CD14-positive monocyte (primary cell): Measurements from ENCODE around the gene AQP10. TPM values are rescaled to one million over a fixed set of nuclear protein-coding genes. Genes with fewer than 3 reads are reported as not detected.

ENCODE experiments used
- DNase-seq, 3 donors: peaks; one replicate each; pipeline ENCODE4 v3.0.0-alpha.2; 2011 to 2022
- H2AFZ ChIP-seq: 2 replicates; pipeline ENCODE4 v1.6.0; 2012; ENCODE audit warnings: mild to moderate bottlenecking, low read depth, low read length, inconsistent platforms; ENCODE audit not compliant: insufficient read depth, poor library complexity, severe bottlenecking
- H3K27ac ChIP-seq, 2 donors: 1 replicate in 1 of 2; 2 replicates in 1 of 2; pipeline ENCODE4 v1.5.1; 2012 to 2013; ENCODE audit warnings: low read length in 2 of 2, control low read depth in 1 of 2, inconsistent platforms in 1 of 2, low read depth in 1 of 2, mild to moderate bottlenecking in 1 of 2
- H3K27me3 ChIP-seq, 2 donors: one replicate each; pipeline versions ENCODE4 v1.6.0 to v1.6.1; 2011 to 2013; ENCODE audit warnings: low read length in 2 of 2; ENCODE audit not compliant: control insufficient read depth in 2 of 2, insufficient read depth in 2 of 2
- H3K36me3 ChIP-seq, 2 donors: replicated peaks in 1 of 2; 1 replicate in 1 of 2; 2 replicates in 1 of 2; pipeline versions ENCODE4 v1.5.1 to v1.6.1; 2012 to 2013; ENCODE audit warnings: low read length in 2 of 2, control low read depth in 1 of 2, inconsistent platforms in 1 of 2, mild to moderate bottlenecking in 1 of 2; ENCODE audit not compliant: insufficient read depth in 2 of 2, control insufficient read depth in 1 of 2
- H3K4me1 ChIP-seq, 2 donors: 1 replicate in 1 of 2; 2 replicates in 1 of 2; pipeline versions ENCODE4 v1.5.1 to v1.6.1; 2012 to 2013; ENCODE audit warnings: low read length in 2 of 2, control low read depth in 1 of 2, inconsistent platforms in 1 of 2, mild to moderate bottlenecking in 1 of 2, moderate library complexity in 1 of 2; ENCODE audit not compliant: insufficient read depth in 2 of 2, control insufficient read depth in 1 of 2
- H3K4me2 ChIP-seq: replicated peaks from 2 replicates; pipeline ENCODE3; 2012; ENCODE audit warnings: low read length, moderate library complexity, mild to moderate bottlenecking; ENCODE audit not compliant: poor library complexity, severe bottlenecking; ENCODE audit errors: extremely low read depth
- H3K4me3 ChIP-seq, 3 experiments: fragments of 200-600 bp in 1 of 3; sonication (generic) in 1 of 3; replicated peaks in 1 of 3; 1 replicate in 2 of 3; 2 replicates in 1 of 3; pipeline ENCODE4 v1.5.1; 2011 to 2013; ENCODE audit warnings: low read length in 3 of 3, mild to moderate bottlenecking in 3 of 3, control low read depth in 2 of 3, low read depth in 2 of 3, inconsistent platforms in 1 of 3, moderate library complexity in 1 of 3
- H3K79me2 ChIP-seq: 2 replicates; pipeline ENCODE4 v1.6.0; 2012; ENCODE audit warnings: mild to moderate bottlenecking, control low read depth, inconsistent platforms, low read length, moderate library complexity; ENCODE audit not compliant: insufficient read depth
- H3K9ac ChIP-seq: 2 replicates; pipeline ENCODE4 v1.6.0; 2017; ENCODE audit warnings: low read length, mild to moderate bottlenecking; ENCODE audit not compliant: insufficient read depth, poor library complexity, severe bottlenecking
- H3K9me3 ChIP-seq, 2 donors: replicated peaks in 1 of 2; 1 replicate in 1 of 2; 2 replicates in 1 of 2; pipeline versions ENCODE4 v1.5.1 to v1.6.1; 2012 to 2013; ENCODE audit warnings: low read length in 2 of 2, control low read depth in 1 of 2; ENCODE audit not compliant: control insufficient read depth in 1 of 2, insufficient read depth in 1 of 2
- H4K20me1 ChIP-seq: 2 replicates; pipeline ENCODE4 v1.6.0; 2012; ENCODE audit warnings: mild to moderate bottlenecking, low read length, control low read depth, moderate library complexity; ENCODE audit not compliant: insufficient read depth
- H3K27ac Mint-ChIP-seq, 7 donors: one replicate each; pipeline ENCODE4 v1.8.0; 2020; ENCODE audit warnings: mild to moderate bottlenecking in 7 of 7, mixed read lengths in 7 of 7, moderate library complexity in 6 of 7, inconsistent platforms in 2 of 7
- H3K27me3 Mint-ChIP-seq, 3 donors: one replicate each; pipeline ENCODE4 v1.8.0; 2021 to 2022; ENCODE audit warnings: low read depth in 3 of 3, mild to moderate bottlenecking in 3 of 3, mixed read lengths in 3 of 3, moderate library complexity in 3 of 3, inconsistent platforms in 1 of 3
- H3K36me3 Mint-ChIP-seq, 2 donors: one replicate each; pipeline ENCODE4 v1.8.0; 2020; ENCODE audit warnings: mixed read lengths in 2 of 2, inconsistent platforms in 1 of 2, mild to moderate bottlenecking in 1 of 2
- H3K4me1 Mint-ChIP-seq: one replicate; pipeline ENCODE4 v1.8.0; 2020; ENCODE audit warnings: mild to moderate bottlenecking, mixed read lengths
- H3K4me3 Mint-ChIP-seq, 2 donors: one replicate each; pipeline ENCODE4 v1.8.0; 2020; ENCODE audit warnings: mild to moderate bottlenecking in 2 of 2, mixed read lengths in 2 of 2, moderate library complexity in 1 of 2
- H3K9me3 Mint-ChIP-seq, 7 donors: one replicate each; pipeline ENCODE4 v1.8.0; 2020 to 2022; ENCODE audit warnings: mixed read lengths in 7 of 7, mild to moderate bottlenecking in 6 of 7, moderate library complexity in 6 of 7, inconsistent platforms in 2 of 7
- WGBS: methylation state at CpG from one replicate; pipeline ENCODE4 v1.1.5; 2013; ENCODE audit warnings: missing lambda C conversion rate; ENCODE audit not compliant: insufficient coverage; 5-methylcytosine and 5-hydroxymethylcytosine counted together
- intact Hi-C, 2 donors: fragments of 100-400 bp; cut with micrococcal nuclease; formaldehyde crosslinking; loops; one replicate each; pipeline versions ENCODE4 v1.15.0 to v1.15.1; 2023
- polyA minus RNA-seq: library from RNA; depleted of rRNA, polyadenylated mRNA; stranded (reverse); fragments of >200 nt; gene quantifications from 2 replicates; pipeline ENCODE4 v1.2.3, GENCODE V29; 2012
- polyA plus RNA-seq, 3 donors: library from polyadenylated mRNA; depleted of rRNA in 1 of 3; unstranded in 2 of 3; stranded (reverse) in 1 of 3; fragments of 300-500 nt in 2 of 3; fragments of >200 nt in 1 of 3; fragmentation: Illumina TruSeq in 2 of 3; gene quantifications; 1 replicate in 2 of 3; 2 replicates in 1 of 3; pipeline ENCODE4 v1.2.3, GENCODE V29; 2012 to 2021
- total RNA-seq, 12 experiments: library from RNA in 1 of 12; stranded (reverse) in 1 of 12; fragments of 120-200 nt in 1 of 12; gene quantifications; one replicate each; pipeline ENCODE4 v1.2.4 and lab custom pipeline; 2013 to 2026; ENCODE audit warnings: mixed read lengths in 6 of 12, inconsistent platforms in 1 of 12
- TF ChIP-seq, protein P1 (sequence below): fragments of 200-600 bp; IDR thresholded peaks from one replicate; pipeline ENCODE4 v1.8.0; 2022; ENCODE audit warnings: antibody characterized with exemption, mild to moderate bottlenecking

AQP10 gene, protein sequence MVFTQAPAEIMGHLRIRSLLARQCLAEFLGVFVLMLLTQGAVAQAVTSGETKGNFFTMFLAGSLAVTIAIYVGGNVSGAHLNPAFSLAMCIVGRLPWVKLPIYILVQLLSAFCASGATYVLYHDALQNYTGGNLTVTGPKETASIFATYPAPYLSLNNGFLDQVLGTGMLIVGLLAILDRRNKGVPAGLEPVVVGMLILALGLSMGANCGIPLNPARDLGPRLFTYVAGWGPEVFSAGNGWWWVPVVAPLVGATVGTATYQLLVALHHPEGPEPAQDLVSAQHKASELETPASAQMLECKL
- total RNA-seq (2013): 0.04 TPM
- polyA plus RNA-seq: under 1 TPM in 1 of 3 donors, not detected in 2; 0.09 TPM
- polyA minus RNA-seq: not detected in 2 replicates
- total RNA-seq (lab: John Stamatoyannopoulos, UW): 0 to 0.81 (median 0) reads per million in 11 experiments

DNA sequence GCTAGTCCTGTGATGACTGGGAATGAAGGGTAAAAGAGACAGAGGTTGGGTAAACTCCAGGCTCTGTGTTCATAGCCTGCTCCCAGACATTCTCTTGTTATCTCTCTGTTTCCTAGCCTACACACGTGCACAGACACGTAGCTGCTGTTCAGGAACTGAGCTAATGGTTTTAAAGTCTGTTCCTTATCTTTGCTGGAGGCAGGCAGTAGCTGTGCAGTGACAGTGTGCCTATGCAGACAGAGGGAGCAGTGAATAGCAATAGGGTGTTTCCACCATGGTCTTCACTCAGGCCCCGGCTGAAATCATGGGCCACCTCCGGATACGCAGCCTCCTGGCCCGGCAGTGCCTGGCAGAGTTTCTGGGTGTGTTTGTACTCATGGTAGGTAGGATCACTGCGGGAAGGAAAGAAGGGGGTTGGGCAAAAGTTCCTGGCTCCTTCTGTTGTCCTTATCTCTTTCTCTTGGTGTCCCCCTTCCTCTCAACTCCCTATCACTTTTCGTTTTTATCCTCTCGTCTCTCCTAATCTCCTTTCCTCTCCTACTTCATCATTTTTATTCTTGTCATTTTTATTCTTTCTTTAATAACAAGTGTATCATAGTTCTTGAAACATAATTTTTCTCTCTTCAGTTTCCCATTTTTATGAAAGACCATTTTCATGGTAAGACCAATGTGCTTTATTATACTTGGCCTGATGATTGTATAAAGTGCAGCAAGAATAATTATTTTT is at the start of gene AQP10:
Gene AQP10 (plus strand): TSS at position 212 of the 727 bp plus-strand sequence. CDS start 63 bp downstream, at position 275.
- H4K20me1 ChIP-seq: no peaks in the 10 kb centered on the region
- peaks cover 4 to 9% of the 10 kb centered on the region in 2 donors for H3K9me3 ChIP-seq
- Mint-ChIP-seq H3K36me3 (peaks cover 2 to 3% of the 10 kb centered on the region in 2 donors), H3K27ac (no peak within 1 kb of the TSS), H3K9me3 (peaks cover 0 to 24% (median 14%) of the 10 kb centered on the region in 7 donors), H3K4me1 (peaks cover 15% of the 10 kb centered on the region), H3K4me3 (peak within 1 kb of the TSS in 1 of 2 donors; percentile 26), H3K27me3 (peaks cover 19 to 47% (median 28%) of the 10 kb centered on the region in 3 donors)
- no peak within 1 kb of the TSS for H3K4me3 ChIP-seq
- H3K4me1 ChIP-seq: peaks cover 13 to 19% of the 10 kb centered on the region in 2 donors
- WGBS: no CpG with 5 or more reads among the region's 9 CpGs
- TF ChIP-seq, protein P1, sequence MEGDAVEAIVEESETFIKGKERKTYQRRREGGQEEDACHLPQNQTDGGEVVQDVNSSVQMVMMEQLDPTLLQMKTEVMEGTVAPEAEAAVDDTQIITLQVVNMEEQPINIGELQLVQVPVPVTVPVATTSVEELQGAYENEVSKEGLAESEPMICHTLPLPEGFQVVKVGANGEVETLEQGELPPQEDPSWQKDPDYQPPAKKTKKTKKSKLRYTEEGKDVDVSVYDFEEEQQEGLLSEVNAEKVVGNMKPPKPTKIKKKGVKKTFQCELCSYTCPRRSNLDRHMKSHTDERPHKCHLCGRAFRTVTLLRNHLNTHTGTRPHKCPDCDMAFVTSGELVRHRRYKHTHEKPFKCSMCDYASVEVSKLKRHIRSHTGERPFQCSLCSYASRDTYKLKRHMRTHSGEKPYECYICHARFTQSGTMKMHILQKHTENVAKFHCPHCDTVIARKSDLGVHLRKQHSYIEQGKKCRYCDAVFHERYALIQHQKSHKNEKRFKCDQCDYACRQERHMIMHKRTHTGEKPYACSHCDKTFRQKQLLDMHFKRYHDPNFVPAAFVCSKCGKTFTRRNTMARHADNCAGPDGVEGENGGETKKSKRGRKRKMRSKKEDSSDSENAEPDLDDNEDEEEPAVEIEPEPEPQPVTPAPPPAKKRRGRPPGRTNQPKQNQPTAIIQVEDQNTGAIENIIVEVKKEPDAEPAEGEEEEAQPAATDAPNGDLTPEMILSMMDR: no peak
- H3K4me2 ChIP-seq: no peak within 1 kb of the TSS
- intact Hi-C loops: no loop called here
- H3K27ac ChIP-seq: no peak within 1 kb of the TSS
- no peak within 1 kb of the TSS for H2AFZ ChIP-seq
- no peaks in the 10 kb centered on the region for H3K36me3 ChIP-seq
- H3K27me3 ChIP-seq: peaks cover 0 to 10% of the 10 kb centered on the region in 2 donors
- no peak within 1 kb of the TSS for H3K9ac ChIP-seq
- DNase-seq: no peak
- H3K79me2 ChIP-seq: no peaks in the 10 kb centered on the region
